ENCODE measurements around the gene DBNL.

DBNL gene

GRCh38 chr7:44075296-44076075 is 31.0 kb downstream of the DBNL start:
- Mint-ChIP-seq H3K4me1 (peaks cover 39% of the 10 kb centered on the region), H3K36me3 (ENCODE audit: low read depth) (peaks cover 39% of the 10 kb centered on the region), H3K4me3 (no peak overlapping the region), H3K27me3 (ENCODE audit: low read depth, poor library complexity) (peaks cover 3% of the 10 kb centered on the region), H3K9me3 (no peaks in the 10 kb centered on the region), H3K27ac (no peak overlapping the region)
- TF ChIP-seq CTCF (IDR thresholded peaks at IDR 0.05), result no peak
- DNase-seq, result no peak

- no peak overlapping the region for H3K27ac Mint-ChIP-seq
- peaks cover 45% of the 10 kb centered on the region for H3K36me3 Mint-ChIP-seq (ENCODE audit: low read depth)
- peaks cover 47% of the 10 kb centered on the region for H3K4me1 Mint-ChIP-seq
- H3K9me3 Mint-ChIP-seq, result no peaks in the 10 kb centered on the region
- H3K27me3 Mint-ChIP-seq (ENCODE audit: low read depth, poor library complexity), result peaks cover 3% of the 10 kb centered on the region
- no peak for TF ChIP-seq CTCF (IDR thresholded peaks at IDR 0.05)
- no peak overlapping the region for H3K4me3 Mint-ChIP-seq
- DNase-seq, result no peak
These were observed 31.8 kb downstream of the DBNL start for GRCh38 chr7:44076101-44076895.

GRCh38 chr7:44077061-44077460 is 32.6 kb downstream of the DBNL start:
- peaks cover 55% of the 10 kb centered on the region for H3K4me1 Mint-ChIP-seq
- H3K27me3 Mint-ChIP-seq (ENCODE audit: low read depth, poor library complexity), result peaks cover 3% of the 10 kb centered on the region
- no peak for TF ChIP-seq CTCF (IDR thresholded peaks at IDR 0.05)
- no peak for DNase-seq
- peaks cover 46% of the 10 kb centered on the region for H3K36me3 Mint-ChIP-seq (ENCODE audit: low read depth)
- H3K4me3 Mint-ChIP-seq, result no peak overlapping the region
- H3K9me3 Mint-ChIP-seq, result no peaks in the 10 kb centered on the region
- H3K27ac Mint-ChIP-seq, result peak overlapping the region; percentile 99

GRCh38 chr7:44077681-44078091 is 33.2 kb downstream of the DBNL start:
- peak overlapping the region; percentile 99 for H3K27ac Mint-ChIP-seq
- H3K9me3 Mint-ChIP-seq, result no peaks in the 10 kb centered on the region
- H3K4me3 Mint-ChIP-seq, result peak overlapping the region; percentile 67
- peaks cover 46% of the 10 kb centered on the region for H3K36me3 Mint-ChIP-seq (ENCODE audit: low read depth)
- no peak for DNase-seq
- peaks cover 3% of the 10 kb centered on the region for H3K27me3 Mint-ChIP-seq (ENCODE audit: low read depth, poor library complexity)
- no peak for TF ChIP-seq CTCF (IDR thresholded peaks at IDR 0.05)
- peaks cover 56% of the 10 kb centered on the region for H3K4me1 Mint-ChIP-seq

- Mint-ChIP-seq H3K4me3 (peak overlapping the region; percentile 63), H3K27me3 (ENCODE audit: low read depth, poor library complexity) (peaks cover 3% of the 10 kb centered on the region), H3K4me1 (peaks cover 64% of the 10 kb centered on the region), H3K36me3 (ENCODE audit: low read depth) (peaks cover 42% of the 10 kb centered on the region), H3K9me3 (no peaks in the 10 kb centered on the region), H3K27ac (peak overlapping the region; percentile 99)
- peak; percentile 76 for DNase-seq
- TF ChIP-seq CTCF (IDR thresholded peaks at IDR 0.05), result no peak
These were observed 34.0 kb downstream of the DBNL start for GRCh38 chr7:44078521-44078920.

Data from nephron progenitor cell (in vitro differentiated cells).